DND-41 (cell line): ENCODE measurements around the gene VHLL.

ENCODE experiments used
- ATAC-seq: fragments of 200-7000 bp; cut with Tn5 transposase; 3 replicates; pipeline ENCODE4 v1.9.1; 2021; ENCODE audit warnings: low read depth; ENCODE audit not compliant: insufficient read depth
- DNase-seq: peaks from one replicate; pipeline ENCODE4 v3.0.0-alpha.2; 2020
- H2AFZ ChIP-seq: 2 replicates; pipeline ENCODE4 v1.6.0; 2012; ENCODE audit warnings: low read depth, low read length
- H3K27ac ChIP-seq: 2 replicates; pipeline ENCODE4 v1.5.1; 2012; ENCODE audit warnings: low read length, inconsistent platforms
- H3K27me3 ChIP-seq: fragments of 200-600 bp; sonication (generic); 2 replicates; pipeline ENCODE4 v1.6.0; 2012; ENCODE audit warnings: low read length, mild to moderate bottlenecking, inconsistent platforms; ENCODE audit not compliant: insufficient read depth, poor library complexity
- H3K36me3 ChIP-seq: 2 replicates; pipeline ENCODE4 v1.5.1; 2012; ENCODE audit warnings: low read length, inconsistent platforms; ENCODE audit not compliant: insufficient read depth
- H3K4me1 ChIP-seq: 2 replicates; pipeline ENCODE4 v1.5.1; 2012; ENCODE audit warnings: mild to moderate bottlenecking, low read length; ENCODE audit not compliant: insufficient read depth
- H3K4me2 ChIP-seq: 2 replicates; pipeline ENCODE4 v1.6.0; 2012; ENCODE audit warnings: mild to moderate bottlenecking, moderate library complexity, low read length, inconsistent platforms; ENCODE audit not compliant: insufficient read depth
- H3K4me3 ChIP-seq, 2 experiments: fragments of 200-600 bp in 1 of 2; shearing (Covaris generic) in 1 of 2; 2 replicates each; pipeline ENCODE4 v1.5.1; 2012 to 2016; ENCODE audit warnings: inconsistent platforms in 2 of 2, low read length in 2 of 2, mild to moderate bottlenecking in 2 of 2, low read depth in 1 of 2, moderate library complexity in 1 of 2
- H3K79me2 ChIP-seq: 2 replicates; pipeline ENCODE4 v1.6.0; 2012; ENCODE audit warnings: low read length, inconsistent platforms; ENCODE audit not compliant: insufficient read depth
- H3K9ac ChIP-seq: 2 replicates; pipeline ENCODE4 v1.6.0; 2012; ENCODE audit warnings: low read depth, mild to moderate bottlenecking, inconsistent platforms, low read length, moderate library complexity
- H3K9me3 ChIP-seq: 2 replicates; pipeline ENCODE4 v1.5.1; 2012; ENCODE audit warnings: low read length, moderate library complexity, mild to moderate bottlenecking, inconsistent platforms; ENCODE audit not compliant: insufficient read depth, severe bottlenecking
- H4K20me1 ChIP-seq: 2 replicates; pipeline ENCODE4 v1.6.0; 2012; ENCODE audit warnings: low read length; ENCODE audit not compliant: insufficient read depth
- EZH2 ChIP-seq: IDR thresholded peaks from 3 replicates; pipeline ENCODE4 v1.6.1; 2012; ENCODE audit warnings: borderline replicate concordance, low read depth, mild to moderate bottlenecking, moderate library complexity, low read length, inconsistent platforms; ENCODE audit not compliant: severe bottlenecking
- TF ChIP-seq, protein P1 (sequence below): IDR thresholded peaks from 2 replicates; pipeline ENCODE4 v1.5.1; 2012; ENCODE audit warnings: borderline replicate concordance, low read length, moderate library complexity, mild to moderate bottlenecking; ENCODE audit not compliant: poor library complexity, severe bottlenecking; ENCODE audit errors: extremely low read depth

The VHLL gene

DNA sequence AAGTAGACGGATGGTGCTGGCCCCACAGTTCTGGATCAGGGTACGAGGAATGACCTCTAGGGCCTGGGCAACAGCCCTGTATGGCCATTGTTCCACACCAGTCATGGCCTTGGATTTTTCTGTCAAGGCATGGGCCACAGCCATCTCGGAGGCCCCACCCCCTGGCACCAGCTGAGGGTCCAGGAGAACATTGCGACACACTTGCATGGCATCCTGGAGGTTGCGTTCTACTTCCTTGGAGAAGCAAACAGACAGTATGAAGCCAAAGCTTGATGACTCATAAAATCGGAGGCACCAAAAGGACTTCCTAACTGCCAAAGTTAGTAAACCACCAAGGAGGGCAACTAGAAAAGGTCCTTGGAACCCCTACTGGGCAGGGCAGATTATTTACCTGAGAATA is 11.9 kb upstream of the VHLL start:
- DNase-seq (no peak), ATAC-seq (no peak)
- Histone ChIP-seq H2AFZ (no peak overlapping the region), H3K27me3 (no peaks in the 10 kb centered on the region), H3K4me3 (no peak overlapping the region), H3K36me3 (peaks cover 87% of the 10 kb centered on the region), H3K4me2 (no peak overlapping the region), H3K79me2 (no peaks in the 10 kb centered on the region; the same call in 1 of the 2 replicates), H3K27ac (no peak overlapping the region), H3K9me3 (no peaks in the 10 kb centered on the region), H4K20me1 (no peaks in the 10 kb centered on the region), H3K9ac (no peak overlapping the region), H3K4me1 (no peaks in the 10 kb centered on the region)
- TF ChIP-seq EZH2: no peak
- TF ChIP-seq, protein P1, sequence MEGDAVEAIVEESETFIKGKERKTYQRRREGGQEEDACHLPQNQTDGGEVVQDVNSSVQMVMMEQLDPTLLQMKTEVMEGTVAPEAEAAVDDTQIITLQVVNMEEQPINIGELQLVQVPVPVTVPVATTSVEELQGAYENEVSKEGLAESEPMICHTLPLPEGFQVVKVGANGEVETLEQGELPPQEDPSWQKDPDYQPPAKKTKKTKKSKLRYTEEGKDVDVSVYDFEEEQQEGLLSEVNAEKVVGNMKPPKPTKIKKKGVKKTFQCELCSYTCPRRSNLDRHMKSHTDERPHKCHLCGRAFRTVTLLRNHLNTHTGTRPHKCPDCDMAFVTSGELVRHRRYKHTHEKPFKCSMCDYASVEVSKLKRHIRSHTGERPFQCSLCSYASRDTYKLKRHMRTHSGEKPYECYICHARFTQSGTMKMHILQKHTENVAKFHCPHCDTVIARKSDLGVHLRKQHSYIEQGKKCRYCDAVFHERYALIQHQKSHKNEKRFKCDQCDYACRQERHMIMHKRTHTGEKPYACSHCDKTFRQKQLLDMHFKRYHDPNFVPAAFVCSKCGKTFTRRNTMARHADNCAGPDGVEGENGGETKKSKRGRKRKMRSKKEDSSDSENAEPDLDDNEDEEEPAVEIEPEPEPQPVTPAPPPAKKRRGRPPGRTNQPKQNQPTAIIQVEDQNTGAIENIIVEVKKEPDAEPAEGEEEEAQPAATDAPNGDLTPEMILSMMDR: no peak

DNA sequence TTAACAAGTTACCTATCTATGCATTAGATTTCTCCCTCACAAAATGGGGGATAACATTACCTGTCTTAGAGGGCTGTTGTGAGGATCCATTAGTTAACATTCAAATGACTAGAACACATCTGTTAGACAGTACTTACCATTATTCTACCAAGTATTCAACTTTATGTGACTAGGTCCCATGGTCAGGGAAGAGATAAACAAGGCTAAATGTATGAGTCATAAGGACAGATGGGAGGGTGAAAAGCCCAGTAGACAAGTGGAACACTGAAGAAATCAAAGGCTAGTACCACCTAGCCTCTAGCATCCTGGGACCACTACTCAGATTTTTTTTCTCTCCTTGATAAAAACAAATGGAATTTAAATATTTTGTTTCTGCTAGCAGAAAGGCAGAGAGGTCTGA is 9.0 kb upstream of the VHLL start:
- Histone ChIP-seq H3K4me1 (no peaks in the 10 kb centered on the region), H3K4me3 (no peak overlapping the region), H3K9ac (no peak overlapping the region), H3K36me3 (peaks cover 72% of the 10 kb centered on the region), H3K4me2 (no peak overlapping the region), H2AFZ (no peak overlapping the region), H3K27ac (no peak overlapping the region), H3K79me2 (no peaks in the 10 kb centered on the region), H3K9me3 (no peaks in the 10 kb centered on the region), H4K20me1 (no peaks in the 10 kb centered on the region), H3K27me3 (no peaks in the 10 kb centered on the region)
- ATAC-seq (no peak), DNase-seq (no peak)
- TF ChIP-seq, protein P1: no peak
- no peak for TF ChIP-seq EZH2

DNA sequence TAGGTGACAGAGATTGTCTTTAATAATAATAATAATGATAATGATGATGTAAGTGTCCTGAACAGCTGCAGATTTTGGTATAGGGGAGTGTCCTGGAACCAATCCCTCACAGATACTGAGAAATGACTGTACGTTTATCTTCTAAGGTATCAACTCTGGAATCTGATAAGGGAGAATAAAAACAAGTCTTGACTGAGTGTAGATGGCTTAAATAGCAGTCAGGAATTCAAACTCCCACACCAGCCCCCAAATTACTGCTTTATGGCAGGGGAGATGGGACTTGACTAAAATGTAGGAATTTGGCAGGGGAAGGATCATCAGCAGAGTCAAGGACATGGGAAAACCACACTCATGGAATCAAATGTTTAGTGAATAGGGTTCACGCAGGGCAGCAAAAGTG is 6.1 kb upstream of the VHLL start:
- Histone ChIP-seq H3K4me2 (no peak overlapping the region), H3K9ac (no peak overlapping the region), H3K9me3 (no peaks in the 10 kb centered on the region), H3K4me3 (no peak overlapping the region), H3K36me3 (peaks cover 43% of the 10 kb centered on the region), H3K27ac (no peak overlapping the region), H3K27me3 (no peaks in the 10 kb centered on the region), H3K4me1 (no peaks in the 10 kb centered on the region), H2AFZ (no peak overlapping the region), H4K20me1 (no peaks in the 10 kb centered on the region), H3K79me2 (no peaks in the 10 kb centered on the region)
- TF ChIP-seq, protein P1: no peak
- TF ChIP-seq EZH2: no peak
- DNase-seq (no peak), ATAC-seq (no peak)

DNA sequence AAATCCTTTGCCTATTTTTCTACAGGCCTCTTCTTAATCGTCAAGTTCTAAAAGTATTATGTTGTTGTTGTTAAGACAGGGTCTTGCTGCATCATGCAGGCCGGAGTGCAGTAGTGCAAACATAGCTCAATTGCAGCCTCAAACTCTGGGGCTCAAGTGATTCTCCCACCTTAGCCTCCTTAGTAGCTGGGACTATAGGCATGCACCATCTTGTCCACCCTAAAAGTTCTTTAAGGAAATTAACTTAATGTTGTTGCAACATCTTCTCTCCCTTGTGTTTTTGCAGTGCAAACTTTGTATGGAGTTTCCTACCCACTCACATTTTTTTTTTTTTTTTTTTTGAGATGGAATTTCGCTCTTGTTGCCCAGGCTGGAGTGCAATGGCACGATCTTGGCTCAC is 4.1 kb upstream of the VHLL start:
- Histone ChIP-seq H3K9ac (no peak overlapping the region), H3K36me3 (peaks cover 23% of the 10 kb centered on the region)
- TF ChIP-seq, protein P1: no peak
- TF ChIP-seq EZH2: no peak

More for the DNA sequence above, 4.1 kb upstream of the VHLL start:
- no peaks in the 10 kb centered on the region for H3K27me3 ChIP-seq
- no peak for DNase-seq
- no peaks in the 10 kb centered on the region for H3K9me3 ChIP-seq
- no peak overlapping the region for H3K4me3 ChIP-seq
- no peaks in the 10 kb centered on the region for H3K4me1 ChIP-seq
- H4K20me1 ChIP-seq: no peaks in the 10 kb centered on the region
- H3K27ac ChIP-seq: no peak overlapping the region
- no peak for ATAC-seq
- H2AFZ ChIP-seq: no peak overlapping the region
- no peaks in the 10 kb centered on the region for H3K79me2 ChIP-seq
- H3K4me2 ChIP-seq: no peak overlapping the region
